Astrocyte (in vitro differentiated cells and primary cell): ENCODE data around the gene RAB11FIP4.

ENCODE experiments used
- CTCF ChIP-seq: IDR thresholded peaks from 2 replicates; pipeline ENCODE4 v1.5.1; 2011; ENCODE audit warnings: low read depth, mild to moderate bottlenecking, inconsistent platforms, low read length, moderate library complexity; ENCODE audit not compliant: insufficient read depth
- EZH2 ChIP-seq: IDR thresholded peaks from 2 replicates; pipeline ENCODE4 v1.6.1; 2012; ENCODE audit warnings: mild to moderate bottlenecking, low read length, inconsistent platforms; ENCODE audit not compliant: insufficient read depth

GRCh38 chr17:31522987-31523495, 131.6 kb downstream of the RAB11FIP4 start:
- TF ChIP-seq CTCF = no peak
- TF ChIP-seq EZH2 = no peak
